ENCODE data around the gene TOP1. TPM values are rescaled to one million over a fixed set of nuclear protein-coding genes. Genes with fewer than 3 reads are reported as not detected.

Gene TOP1
- total and polyA plus RNA-seq, 2 of the 4 experiments (the other 2 are of a cell fraction), result 14.0 to 21.5 TPM

DNA sequence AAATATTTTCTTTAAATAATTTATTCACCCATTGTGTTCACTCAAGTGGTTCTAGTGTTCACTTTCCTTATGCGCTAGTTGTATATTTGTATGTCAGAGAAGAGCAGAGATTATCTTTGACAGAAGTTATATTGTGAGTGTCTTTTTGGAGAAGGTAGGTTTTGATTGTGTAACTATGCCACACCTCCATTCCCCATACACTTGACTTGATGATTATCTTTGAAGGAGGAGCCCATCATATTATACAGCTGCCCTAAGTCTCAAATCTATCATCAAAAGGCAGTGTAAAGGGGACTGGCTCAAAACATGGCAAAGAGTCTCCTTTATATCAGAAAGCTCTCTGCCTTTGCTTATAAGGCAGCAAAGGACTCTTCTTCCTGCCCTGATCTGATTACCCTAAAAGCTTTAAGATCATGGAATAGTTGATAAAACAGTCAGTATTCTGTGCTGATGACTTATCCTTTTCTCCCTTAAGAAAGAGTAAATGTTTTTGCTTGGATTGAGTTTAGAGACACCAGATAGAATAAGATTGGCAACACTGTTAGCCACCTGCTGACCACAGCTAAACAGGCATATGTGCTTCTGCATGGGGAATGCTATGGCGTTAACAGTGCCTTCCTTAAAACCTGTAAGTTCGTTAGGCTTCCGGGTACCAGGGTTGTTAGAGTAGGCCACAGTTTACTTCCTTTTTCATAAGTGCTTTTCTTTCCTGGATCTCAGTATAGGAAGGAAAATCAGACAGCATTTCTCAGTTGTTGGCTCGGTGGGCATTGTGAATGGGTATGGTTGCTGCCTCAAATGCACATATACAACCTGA lies 22.6 kb downstream of the TOP1 start:
- no peak overlapping the region for H2BK15ac ChIP-seq (ENCODE audit: low read depth, low read length)

More for the DNA sequence above, 22.6 kb downstream of the TOP1 start:
- DNase-seq (no peak), ATAC-seq (ENCODE audit: low read depth) (no peak)
- in situ Hi-C loops (cut with MboI; ENCODE audit: low sequenced_read_pairs), result no loop called here
- H3K9me3 ChIP-seq (ENCODE audit: control insufficient read depth, insufficient read depth, low read length), result no peaks in the 10 kb centered on the region
- H3K9me1 ChIP-seq (ENCODE audit: insufficient read depth, low read length), result peaks cover 19% of the 10 kb centered on the region
- no peak for TF ChIP-seq SMC3 (IDR thresholded peaks at IDR 0.05; ENCODE audit: low read depth, low read length)
- no peak for TF ChIP-seq MAZ (IDR thresholded peaks at IDR 0.05; ENCODE audit: borderline replicate concordance, low read depth, low read length)
- TF ChIP-seq RFX5 (IDR thresholded peaks at IDR 0.05; ENCODE audit: low read depth, low read length), result no peak
- TF ChIP-seq RAD21 (IDR thresholded peaks at IDR 0.05; ENCODE audit: low read length), result no peak
- no peak for TF ChIP-seq POLR2A (IDR thresholded peaks at IDR 0.05; ENCODE audit: low read depth, low read length)
- TF ChIP-seq ELK1 (IDR thresholded peaks at IDR 0.05; ENCODE audit: borderline replicate concordance, low read depth, low read length), result no peak
- no peak for TF ChIP-seq USF2 (IDR thresholded peaks at IDR 0.05; ENCODE audit: low read depth, low read length)
- TF ChIP-seq CTCF (conservative IDR thresholded peaks at IDR 0.05; ENCODE audit: low read depth, low read length), result no peak
- TF ChIP-seq NFE2L2 (IDR thresholded peaks at IDR 0.05; ENCODE audit: low read depth, low read length), result no peak
- no peak for TF ChIP-seq MAFK (IDR thresholded peaks at IDR 0.05; ENCODE audit: low read depth, low read length)
- no peak for TF ChIP-seq FOS (IDR thresholded peaks at IDR 0.05; ENCODE audit: low read depth, low read length)
- H3K56ac ChIP-seq (ENCODE audit: extremely low read depth, insufficient read depth, low read length), result no peak overlapping the region
- H3K9ac ChIP-seq (ENCODE audit: low read depth, low read length), result no peak overlapping the region
- peaks cover 35% of the 10 kb centered on the region for H3K4me1 ChIP-seq (ENCODE audit: control insufficient read depth, insufficient read depth, low read length)
- peak overlapping the region; percentile 14; the same call in 1 of the 2 replicates for H3K18ac ChIP-seq (ENCODE audit: low read depth, low read length)
- H3K79me1 ChIP-seq (ENCODE audit: low read depth in 1 of 2, low read length in 2 of 2), result peaks cover 6 to 71% of the 10 kb centered on the region in 2 experiments; a peak in 3 of 4 replicates
- H4K8ac ChIP-seq (ENCODE audit: low read depth in 2 of 2, low read length in 2 of 2), result no peak overlapping the region
- ChIA-PET CTCF (interaction anchor here (1.6 kb wide), 1 partner anchor 14 kb away, joined by 5 read pairs; no protein-coding TSS in a partner anchor), POLR2A (ENCODE audit: unreplicated experiment) (no interaction called here)
- H2BK20ac ChIP-seq (ENCODE audit: low read depth, low read length), result no peak overlapping the region
- H3K14ac ChIP-seq (replicated peaks; ENCODE audit: low read depth, low read length), result 0 out of 2 replicates have a peak overlapping the region, but pooled peaks have one; percentile 8
- H3K23ac ChIP-seq (ENCODE audit: low read depth, low read length), result peak overlapping the region; percentile 21; the same call in 1 of the 2 replicates
- no peaks in the 10 kb centered on the region for H3K27me3 ChIP-seq (ENCODE audit: control insufficient read depth, insufficient read depth, low read length)
- H2AK5ac ChIP-seq (ENCODE audit: low read depth, low read length), result no peak overlapping the region
- no peak overlapping the region; the same call in 1 of the 2 replicates for H4K5ac ChIP-seq (ENCODE audit: low read depth, low read length)
- H3K4ac ChIP-seq (ENCODE audit: low read depth, low read length), result no peak overlapping the region
- dilution Hi-C loops (cut with HindIII; ENCODE audit: low sequenced_read_pairs, unreplicated experiment), result no loop called here
- H3K36me3 ChIP-seq (ENCODE audit: control insufficient read depth, insufficient read depth, low read length), result peaks cover 1% of the 10 kb centered on the region; the same call in 1 of the 2 replicates
- BruUV-seq (replicated peaks), result no TSS peak
- no peak overlapping the region for H2AFZ ChIP-seq (replicated peaks; ENCODE audit: low read length, poor library complexity)
- H2BK120ac ChIP-seq (ENCODE audit: low read depth, low read length), result no peak overlapping the region
- H2BK5ac ChIP-seq (ENCODE audit: low read depth, low read length, poor library complexity, severe bottlenecking), result peak overlapping the region; percentile 3
- H2AK9ac ChIP-seq (replicated peaks; ENCODE audit: low read depth, low read length, poor library complexity), result no peak overlapping the region
- peak overlapping the region; percentile 28; the same call in 1 of the 2 replicates for H3K4me2 ChIP-seq (ENCODE audit: low read depth, low read length)
- WGBS, 2 experiments (ENCODE audit: extremely low coverage in 2 of 2, insufficient read length in 1 of 2), result no CpG with 5 or more reads among the region's 5 CpGs
- no peak overlapping the region for H4K91ac ChIP-seq (ENCODE audit: insufficient read depth, low read depth, low read length)
- intact Hi-C loops (cut with micrococcal nuclease), result no loop called here
- H4K20me1 ChIP-seq (ENCODE audit: insufficient read depth, low read length), result peaks cover 98% of the 10 kb centered on the region
- H3K4me3 ChIP-seq (ENCODE audit: insufficient read depth, low read depth, low read length), result no peak overlapping the region
- no peak overlapping the region for H3K27ac ChIP-seq (ENCODE audit: insufficient read depth, low read length)
